Activated T-cell treated with anti-CD3 and anti-CD28 coated beads for 24 hours (primary cell): ENCODE measurements around the gene ZNF584.
"Not testable (repeated sequence)": the region's sequence is repeated elsewhere in the genome, so short reads cannot be mapped to it uniquely, and the experiment has no call there.

Experiments
- DNase-seq: peaks from one replicate; pipeline ENCODE4 v3.0.0-alpha.2; 2020; ENCODE audit warnings: low read depth

ZNF584 gene

GRCh38 chr19:58403920-58404478 lies 4.5 kb upstream of the ZNF584 start:
- DNase-seq: not testable (repeated sequence)

DNA sequence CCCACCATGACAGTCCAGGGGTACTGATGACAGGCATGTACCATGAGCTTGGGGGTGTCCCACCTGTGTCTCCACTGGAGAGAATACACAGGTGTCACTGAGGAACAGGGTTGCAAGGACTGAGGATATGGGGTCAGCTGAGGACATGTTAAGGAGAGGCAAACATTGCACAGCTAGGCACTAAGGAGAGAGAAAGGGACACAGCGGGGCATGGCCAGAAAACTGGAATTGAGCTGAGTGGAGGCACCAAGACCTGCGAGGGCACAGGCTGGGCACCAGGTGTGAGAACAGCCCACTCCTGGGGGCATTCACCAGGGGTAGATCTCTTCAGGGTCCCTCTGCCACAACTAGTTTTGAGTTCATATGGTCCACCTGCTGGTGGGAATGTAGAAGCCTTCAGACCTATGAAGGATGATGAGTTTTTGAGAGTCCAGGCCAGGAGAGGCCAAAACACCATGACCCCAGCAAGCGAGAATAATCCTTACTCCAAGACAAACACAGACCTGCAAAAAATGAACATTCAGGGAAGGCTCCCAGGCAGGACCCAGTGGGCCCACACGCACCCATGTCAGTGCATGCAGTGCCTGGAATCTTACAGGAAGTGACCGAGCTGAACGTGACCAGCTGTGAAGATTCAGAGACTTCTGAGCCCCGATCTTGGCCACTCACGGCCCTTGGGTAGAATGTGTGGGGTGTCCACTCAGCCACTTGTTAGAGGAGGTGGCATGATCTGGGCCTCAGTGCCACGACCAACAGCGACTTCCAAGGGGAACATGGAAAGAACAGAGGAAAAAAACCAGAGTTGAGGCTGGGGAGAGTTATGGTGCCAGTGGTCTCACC lies 1.4 kb upstream of the ZNF584 start:
- no peak for DNase-seq

- DNase-seq: no peak
Measured at GRCh38 chr19:58407658-58408151, 744 bp upstream of the ZNF584 start.

- peak; percentile 30 for DNase-seq
Measured at GRCh38 chr19:58409010-58409790, 751 bp downstream of the ZNF584 start.

GRCh38 chr19:58416604-58417003 lies 8.2 kb downstream of the ZNF584 start:
- no peak for DNase-seq

- DNase-seq: no peak
Measured at GRCh38 chr19:58417071-58417470, 8.6 kb downstream of the ZNF584 start.

DNA sequence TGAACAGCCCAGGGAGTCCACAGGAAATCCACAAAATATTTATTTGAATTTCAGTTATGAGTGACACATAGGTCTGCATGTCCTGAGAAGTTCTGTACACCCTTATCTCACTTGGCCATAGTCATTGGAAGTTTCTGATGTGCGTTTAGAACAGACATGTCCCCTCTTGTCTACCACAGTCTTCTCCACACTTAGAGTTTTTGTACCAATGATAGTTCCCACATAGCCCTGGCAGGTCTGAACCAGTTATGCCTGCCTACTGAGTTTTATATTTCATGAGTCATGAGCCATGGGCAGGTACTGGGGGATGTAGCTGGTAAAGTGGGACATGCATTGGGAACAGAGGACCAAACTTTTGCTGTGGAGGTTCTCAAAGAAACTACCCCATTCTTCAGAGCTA lies 20.2 kb downstream of the ZNF584 start:
- DNase-seq: no peak

DNA sequence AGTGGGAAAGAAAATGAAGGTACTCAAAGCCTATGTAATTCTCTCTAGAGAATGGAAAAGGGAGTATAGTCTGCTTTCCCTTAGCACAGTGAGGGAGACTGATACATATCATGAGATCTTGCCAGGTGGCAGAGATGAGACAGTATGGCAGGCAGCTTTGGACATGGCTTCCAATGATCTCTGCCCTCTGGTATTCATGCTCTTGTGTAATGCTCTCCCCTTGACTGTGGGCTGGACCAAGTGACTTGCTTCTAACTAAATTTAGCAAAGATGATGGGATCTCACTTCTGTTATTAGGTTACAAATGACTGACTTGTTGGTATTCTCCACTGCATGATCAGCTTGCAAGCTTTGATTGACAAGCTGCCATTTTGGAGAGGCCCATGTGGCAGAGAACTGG lies 21.3 kb downstream of the ZNF584 start:
- no peak for DNase-seq

DNA sequence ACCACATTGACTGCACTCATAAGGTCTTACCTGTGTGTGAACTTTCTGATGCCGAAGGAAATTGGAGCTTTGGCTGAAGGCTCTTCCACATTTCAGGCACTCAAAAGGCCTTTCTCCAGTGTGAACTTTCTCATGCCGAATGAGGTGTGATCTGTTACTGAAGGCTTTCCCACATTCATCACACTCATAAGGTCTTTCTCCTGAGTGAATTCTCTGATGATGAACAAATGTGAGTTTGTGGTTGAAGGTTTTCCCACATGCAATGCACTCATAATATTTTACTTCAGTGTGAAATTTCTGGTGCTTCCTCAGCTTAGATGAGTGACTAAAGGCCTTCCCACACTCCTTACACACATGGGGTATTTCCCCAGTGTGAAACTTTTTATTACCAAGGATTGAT lies 25.8 kb downstream of the ZNF584 start:
- no peak for DNase-seq

- DNase-seq: peak; percentile 94
Measured at GRCh38 chr19:58439576-58440554, 31.4 kb downstream of the ZNF584 start, which contains the start of gene ZNF132. ZNF132 (minus strand) TSS chr19:58440153; CDS start chr19:58439821, 332 bp downstream.

- no peak for DNase-seq
Measured at GRCh38 chr19:58440556-58440955, 32.1 kb downstream of the ZNF584 start.

GRCh38 chr19:58442986-58443385 lies 34.5 kb downstream of the ZNF584 start:
- DNase-seq: not testable (repeated sequence)

GRCh38 chr19:58448860-58449259 lies 40.4 kb downstream of the ZNF584 start:
- not testable (repeated sequence) for DNase-seq

DNA sequence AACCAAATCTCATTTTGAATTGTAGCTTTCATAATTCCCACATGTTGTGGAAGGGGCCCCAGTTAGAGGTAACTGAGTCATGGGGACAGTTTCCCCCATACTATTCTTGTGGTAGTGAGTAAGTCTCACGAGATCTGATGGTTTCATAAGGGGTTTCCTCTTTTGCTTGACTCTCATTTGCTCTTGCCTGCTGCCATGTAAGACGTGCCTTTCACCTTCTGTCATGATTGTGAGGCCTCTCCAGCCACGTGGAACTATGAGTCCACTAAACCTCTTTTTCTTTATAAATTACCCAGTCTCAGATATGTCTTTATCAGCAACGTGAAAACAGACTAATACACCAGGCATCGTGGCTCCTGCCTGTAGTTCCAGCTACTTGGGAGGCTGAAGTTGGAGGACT lies 41.5 kb downstream of the ZNF584 start:
- not testable (repeated sequence) for DNase-seq

DNA sequence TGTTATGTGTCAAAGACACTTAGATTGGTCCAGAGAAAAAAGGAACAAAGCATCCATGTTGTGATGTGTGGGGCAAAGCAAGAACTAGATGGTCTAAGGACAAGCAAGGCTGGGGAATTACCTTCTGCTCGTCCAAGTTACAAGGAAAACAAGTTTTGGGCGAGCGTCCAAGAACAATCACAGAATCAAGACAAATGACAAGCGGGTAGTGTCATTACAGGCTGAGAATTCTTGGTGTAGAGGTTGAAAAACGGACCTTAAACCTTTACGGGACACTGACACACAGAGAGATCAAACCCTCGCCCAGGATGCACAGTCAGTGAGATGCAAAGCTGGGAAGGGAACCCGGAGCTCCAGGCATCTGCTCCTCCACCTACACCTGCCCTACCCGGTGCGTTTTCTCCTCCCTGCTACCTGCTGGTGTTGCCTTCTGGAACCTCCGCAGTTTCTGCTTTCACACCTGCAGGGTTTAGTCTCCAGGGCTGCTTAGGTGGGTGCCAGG lies 42.5 kb downstream of the ZNF584 start:
- DNase-seq: no peak

GRCh38 chr19:58451358-58452101 lies 43.1 kb downstream of the ZNF584 start, which contains the start of gene ZNF324B:
ZNF324B (plus strand) TSS chr19:58451622; CDS start chr19:58453702, 2,080 bp downstream.
- peak; percentile 95 for DNase-seq

DNA sequence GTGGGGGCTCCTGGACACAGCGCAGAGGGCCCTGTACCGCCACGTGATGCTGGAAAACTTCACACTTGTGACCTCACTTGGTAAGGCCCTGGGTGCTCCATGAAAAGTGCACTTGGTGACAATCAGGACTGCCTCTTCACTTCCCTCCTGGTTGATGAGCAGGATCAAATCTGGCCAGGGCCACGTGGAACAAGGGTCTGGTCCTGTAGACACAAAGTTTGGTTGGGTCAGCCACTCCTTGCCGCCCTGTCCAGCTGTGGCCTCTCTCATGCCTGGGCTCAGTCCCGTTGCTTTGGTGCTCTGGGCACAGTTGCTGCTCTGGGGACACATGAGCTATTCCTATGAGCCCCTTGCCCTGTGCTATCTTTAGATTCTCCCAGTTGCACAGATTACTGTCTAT lies 45.3 kb downstream of the ZNF584 start:
- no peak for DNase-seq

DNA sequence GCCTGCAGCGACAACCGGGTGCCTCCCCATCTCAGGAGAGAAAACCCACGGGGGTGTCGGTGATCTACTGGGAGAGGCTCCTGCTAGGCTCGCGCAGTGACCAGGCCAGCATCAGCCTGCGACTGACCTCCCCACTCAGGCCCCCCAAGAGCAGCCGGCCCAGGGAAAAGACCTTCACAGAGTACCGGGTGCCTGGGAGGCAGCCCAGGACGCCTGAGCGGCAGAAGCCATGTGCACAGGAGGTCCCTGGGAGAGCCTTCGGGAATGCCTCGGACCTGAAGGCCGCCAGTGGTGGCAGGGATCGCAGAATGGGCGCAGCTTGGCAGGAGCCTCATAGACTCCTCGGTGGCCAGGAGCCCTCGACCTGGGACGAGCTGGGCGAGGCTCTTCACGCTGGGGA lies 46.9 kb downstream of the ZNF584 start:
- DNase-seq: no peak

GRCh38 chr19:58456111-58456510 lies 47.7 kb downstream of the ZNF584 start:
- no peak for DNase-seq

DNA sequence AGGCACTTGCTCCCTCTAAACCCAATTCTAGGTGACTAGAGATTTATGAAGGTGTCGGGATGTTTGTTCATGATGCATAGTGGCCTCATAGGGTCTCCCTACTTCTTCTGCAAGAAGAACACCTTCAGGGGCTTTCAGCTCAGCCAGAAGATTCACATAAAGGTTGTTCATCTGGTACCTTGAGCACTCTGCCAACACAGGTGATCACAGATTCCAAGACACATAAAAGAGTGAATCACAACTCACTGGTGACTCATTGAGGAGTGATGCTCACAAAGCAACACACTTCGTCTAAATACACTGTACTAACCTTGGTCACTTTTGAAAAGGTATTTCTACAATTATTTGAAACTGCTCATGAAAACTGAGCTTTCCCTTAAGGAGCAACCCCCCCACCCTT lies 51.6 kb downstream of the ZNF584 start:
- DNase-seq: no peak
